H9 (cell line): ENCODE results near the gene DIRAS2. TPM values are rescaled to one million over a fixed set of nuclear protein-coding genes. Genes with fewer than 3 reads are reported as not detected.

Experiments used
- DNase-seq: peaks from one replicate; pipeline ENCODE4 v3.0.0-alpha.2; 2017
- H2AFZ ChIP-seq: one replicate; pipeline ENCODE4 v1.6.1; 2013; ENCODE audit warnings: mild to moderate bottlenecking, low read length, control low read depth, moderate library complexity
- H2AK5ac ChIP-seq: 2 replicates; pipeline ENCODE4 v1.6.1; 2013; ENCODE audit warnings: low read length, control low read depth, mixed read lengths; ENCODE audit not compliant: insufficient read length
- H2BK120ac ChIP-seq: one replicate; pipeline ENCODE4 v1.6.1; 2013; ENCODE audit warnings: low read depth, mild to moderate bottlenecking, low read length, control low read depth, inconsistent platforms; ENCODE audit not compliant: poor library complexity, severe bottlenecking
- H2BK12ac ChIP-seq: 2 replicates; pipeline ENCODE4 v1.6.1; 2013; ENCODE audit warnings: low read length, control low read depth, mixed read lengths, low read depth; ENCODE audit not compliant: insufficient read length
- H2BK15ac ChIP-seq: 2 replicates; pipeline ENCODE4 v1.6.1; 2013; ENCODE audit warnings: low read depth, low read length, control low read depth
- H2BK20ac ChIP-seq: one replicate; pipeline ENCODE4 v1.6.1; 2013; ENCODE audit warnings: low read depth, mild to moderate bottlenecking, low read length, control low read depth, inconsistent platforms; ENCODE audit not compliant: poor library complexity, severe bottlenecking
- H2BK5ac ChIP-seq: 2 replicates; pipeline ENCODE4 v1.6.1; 2013; ENCODE audit warnings: low read length, control low read depth, mixed read lengths; ENCODE audit not compliant: insufficient read length
- H3K14ac ChIP-seq: 2 replicates; pipeline ENCODE4 v1.6.1; 2013; ENCODE audit warnings: low read length, control low read depth; ENCODE audit not compliant: insufficient read depth
- H3K18ac ChIP-seq: 2 replicates; pipeline ENCODE4 v1.6.1; 2013; ENCODE audit warnings: low read depth, mild to moderate bottlenecking, mixed read lengths, low read length, control low read depth; ENCODE audit not compliant: insufficient read length
- H3K23ac ChIP-seq: 2 replicates; pipeline ENCODE4 v1.6.1; 2013; ENCODE audit warnings: low read length, control low read depth, mixed read lengths, low read depth; ENCODE audit not compliant: insufficient read length
- H3K23me2 ChIP-seq: 2 replicates; pipeline ENCODE4 v1.6.1; 2013; ENCODE audit warnings: low read depth, mild to moderate bottlenecking, mixed read lengths, low read length, control low read depth; ENCODE audit not compliant: insufficient read length, poor library complexity, severe bottlenecking
- H3K27ac ChIP-seq: 2 replicates; pipeline ENCODE4 v1.5.1; 2013; ENCODE audit warnings: low read length, control low read depth, mixed read lengths, low read depth; ENCODE audit not compliant: insufficient read length
- H3K27me3 ChIP-seq: 2 replicates; pipeline ENCODE4 v1.6.1; 2013; ENCODE audit warnings: low read length, control low read depth, inconsistent platforms; ENCODE audit not compliant: insufficient read depth
- H3K4ac ChIP-seq: 2 replicates; pipeline ENCODE4 v1.6.1; 2013; ENCODE audit warnings: low read depth, mild to moderate bottlenecking, control low read depth, inconsistent platforms, low read length, moderate library complexity
- H3K4me1 ChIP-seq: 2 replicates; pipeline ENCODE4 v1.6.1; 2013; ENCODE audit warnings: low read length, control low read depth, inconsistent platforms; ENCODE audit not compliant: insufficient read depth
- H3K4me2 ChIP-seq: 2 replicates; pipeline ENCODE4 v1.6.1; 2013; ENCODE audit warnings: low read length, control low read depth, mixed read lengths; ENCODE audit not compliant: insufficient read length, insufficient read depth
- H3K56ac ChIP-seq: 2 replicates; pipeline ENCODE4 v1.6.1; 2013; ENCODE audit warnings: low read depth, mild to moderate bottlenecking, mixed read lengths, low read length, control low read depth; ENCODE audit not compliant: insufficient read length
- H3K79me1 ChIP-seq: 2 replicates; pipeline ENCODE4 v1.6.1; 2013; ENCODE audit warnings: low read depth, mild to moderate bottlenecking, moderate library complexity, low read length, control low read depth, inconsistent platforms; ENCODE audit not compliant: insufficient read depth, poor library complexity, severe bottlenecking
- H3K79me2 ChIP-seq: 2 replicates; pipeline ENCODE4 v1.6.1; 2013; ENCODE audit warnings: low read length, control low read depth, inconsistent platforms; ENCODE audit not compliant: insufficient read depth
- H3K9ac ChIP-seq: 2 replicates; pipeline ENCODE4 v1.6.1; 2013; ENCODE audit warnings: low read length, control low read depth, mixed read lengths; ENCODE audit not compliant: insufficient read length; ENCODE audit errors: extremely low read depth
- H3K9me3 ChIP-seq: one replicate; pipeline ENCODE4 v1.6.1; 2013; ENCODE audit warnings: low read depth, low read length, inconsistent platforms; ENCODE audit not compliant: control insufficient read depth
- H3T11ph ChIP-seq: one replicate; pipeline ENCODE4 v1.6.1; 2013; ENCODE audit warnings: mild to moderate bottlenecking, low read length, control low read depth, inconsistent platforms
- H4K20me1 ChIP-seq: one replicate; pipeline ENCODE4 v1.6.1; 2013; ENCODE audit not compliant: control insufficient read depth, insufficient read length, insufficient read depth
- H4K5ac ChIP-seq: 2 replicates; pipeline ENCODE4 v1.6.1; 2013; ENCODE audit warnings: low read depth, mild to moderate bottlenecking, mixed read lengths, low read length, control low read depth; ENCODE audit not compliant: insufficient read length
- H4K8ac ChIP-seq: replicated peaks from 2 replicates; pipeline ENCODE4 v1.6.1; 2013; ENCODE audit warnings: low read length, control low read depth, mixed read lengths, low read depth; ENCODE audit not compliant: insufficient read length
- H4K91ac ChIP-seq: 2 replicates; pipeline ENCODE4 v1.6.1; 2013; ENCODE audit warnings: low read depth, mild to moderate bottlenecking, moderate library complexity, mixed read lengths, low read length, control low read depth; ENCODE audit not compliant: insufficient read length
- H3K27ac Mint-ChIP-seq, 3 experiments: 2 replicates in 2 of 3; 3 replicates in 1 of 3; pipeline ENCODE4 v1.8.0; 2020 to 2021; ENCODE audit warnings: mixed read lengths in 3 of 3, mild to moderate bottlenecking in 1 of 3, moderate library complexity in 1 of 3
- H3K27me3 Mint-ChIP-seq: 2 replicates; pipeline ENCODE4 v1.8.0; 2021; ENCODE audit warnings: low read depth, mild to moderate bottlenecking, moderate library complexity, mixed read lengths
- H3K36me3 Mint-ChIP-seq, 3 experiments: 2 replicates in 2 of 3; 3 replicates in 1 of 3; pipeline ENCODE4 v1.8.0; 2020 to 2021; ENCODE audit warnings: low read depth in 3 of 3, mixed read lengths in 3 of 3; ENCODE audit not compliant: insufficient read depth in 1 of 3
- H3K4me1 Mint-ChIP-seq, 2 experiments: 2 replicates each; pipeline ENCODE4 v1.8.0; 2020; ENCODE audit warnings: mixed read lengths in 2 of 2
- H3K4me3 Mint-ChIP-seq, 2 experiments: 2 replicates in 1 of 2; 3 replicates in 1 of 2; pipeline ENCODE4 v1.8.0; 2020 to 2021; ENCODE audit warnings: mild to moderate bottlenecking in 2 of 2, mixed read lengths in 2 of 2, moderate library complexity in 1 of 2
- H3K9me3 Mint-ChIP-seq, 2 experiments: 2 replicates in 1 of 2; 3 replicates in 1 of 2; pipeline ENCODE4 v1.8.0; 2020; ENCODE audit warnings: mild to moderate bottlenecking in 2 of 2, mixed read lengths in 2 of 2, moderate library complexity in 1 of 2
- WGBS: extraction: QIAGEN DNeasy Blood & Tissue Kit; methylation state at CpG from one replicate; pipeline ENCODE4 v1.1.7; 2013; ENCODE audit warnings: missing lambda C conversion rate, low lambda C conversion rate, mixed read lengths; ENCODE audit not compliant: insufficient read length; ENCODE audit errors: extremely low coverage; 5-methylcytosine and 5-hydroxymethylcytosine counted together
- total RNA-seq: library from RNA; stranded (reverse); gene quantifications from 2 replicates; pipeline ENCODE4 v1.2.1, GENCODE V29; 2021
- TF ChIP-seq, protein P1 (sequence below): fragments of 200-600 bp; sonication (generic); conservative IDR thresholded peaks from 3 replicates; pipeline ENCODE4 v1.8.0; 2021; ENCODE audit warnings: antibody characterized with exemption, mild to moderate bottlenecking

DIRAS2 gene
- total RNA-seq, 1 experiment from 2014 or later = not detected

DNA sequence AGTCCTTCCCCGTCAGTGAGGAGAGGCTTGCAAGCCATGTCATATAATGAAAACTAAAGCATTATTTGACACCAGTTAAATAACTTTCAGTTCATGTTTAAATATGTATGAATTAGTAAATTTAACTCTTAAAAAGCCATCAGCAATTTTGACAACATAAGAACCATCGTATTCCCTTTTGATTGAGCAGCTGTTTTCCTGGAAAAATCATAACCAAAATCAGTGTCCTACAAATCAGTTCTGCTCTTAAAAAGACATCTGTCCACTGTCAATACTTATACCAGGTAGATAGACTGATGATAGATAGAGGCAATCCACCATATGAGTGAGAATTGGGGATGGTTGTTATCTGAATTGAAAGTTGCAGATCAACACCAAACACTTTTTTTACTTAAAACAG, 2.3 kb downstream of the DIRAS2 start:
- H3K23ac ChIP-seq = no peak overlapping the region
- no peak overlapping the region for H3K9ac ChIP-seq
- H4K91ac ChIP-seq = no peak overlapping the region
- no peaks in the 10 kb centered on the region; the same call in 1 of the 2 replicates for H3K4me1 ChIP-seq
- WGBS = no CpG with 5 or more reads among the region's 2 CpGs
- H3K4ac ChIP-seq = no peak overlapping the region
- H3K27ac Mint-ChIP-seq = no peak overlapping the region
- no peak overlapping the region for H3K4me2 ChIP-seq
- TF ChIP-seq, protein P1, sequence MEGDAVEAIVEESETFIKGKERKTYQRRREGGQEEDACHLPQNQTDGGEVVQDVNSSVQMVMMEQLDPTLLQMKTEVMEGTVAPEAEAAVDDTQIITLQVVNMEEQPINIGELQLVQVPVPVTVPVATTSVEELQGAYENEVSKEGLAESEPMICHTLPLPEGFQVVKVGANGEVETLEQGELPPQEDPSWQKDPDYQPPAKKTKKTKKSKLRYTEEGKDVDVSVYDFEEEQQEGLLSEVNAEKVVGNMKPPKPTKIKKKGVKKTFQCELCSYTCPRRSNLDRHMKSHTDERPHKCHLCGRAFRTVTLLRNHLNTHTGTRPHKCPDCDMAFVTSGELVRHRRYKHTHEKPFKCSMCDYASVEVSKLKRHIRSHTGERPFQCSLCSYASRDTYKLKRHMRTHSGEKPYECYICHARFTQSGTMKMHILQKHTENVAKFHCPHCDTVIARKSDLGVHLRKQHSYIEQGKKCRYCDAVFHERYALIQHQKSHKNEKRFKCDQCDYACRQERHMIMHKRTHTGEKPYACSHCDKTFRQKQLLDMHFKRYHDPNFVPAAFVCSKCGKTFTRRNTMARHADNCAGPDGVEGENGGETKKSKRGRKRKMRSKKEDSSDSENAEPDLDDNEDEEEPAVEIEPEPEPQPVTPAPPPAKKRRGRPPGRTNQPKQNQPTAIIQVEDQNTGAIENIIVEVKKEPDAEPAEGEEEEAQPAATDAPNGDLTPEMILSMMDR = no peak
- no peak overlapping the region for H2BK12ac ChIP-seq
- H3K79me2 ChIP-seq = no peaks in the 10 kb centered on the region
- H3K23me2 ChIP-seq = peaks cover 6% of the 10 kb centered on the region
- no peak overlapping the region for H3K56ac ChIP-seq
- no peak overlapping the region for H2AFZ ChIP-seq
- no peak overlapping the region for H2BK20ac ChIP-seq
- no peak overlapping the region for H3K4me3 Mint-ChIP-seq
- peaks cover 58% of the 10 kb centered on the region for H3K27me3 Mint-ChIP-seq
- no peaks in the 10 kb centered on the region for H3K36me3 Mint-ChIP-seq
- H4K20me1 ChIP-seq = no peaks in the 10 kb centered on the region
- H4K5ac ChIP-seq = no peak overlapping the region
- H3K9me3 Mint-ChIP-seq = no peaks in the 10 kb centered on the region
- no peak overlapping the region for H4K8ac ChIP-seq
- no peak overlapping the region for H3K14ac ChIP-seq
- H2BK15ac ChIP-seq = no peak overlapping the region
- peaks cover 8 to 12% of the 10 kb centered on the region in 2 experiments for H3K4me1 Mint-ChIP-seq
- H2BK5ac ChIP-seq = no peak overlapping the region
- no peak overlapping the region for H2BK120ac ChIP-seq
- H3K27me3 ChIP-seq = peaks cover 3% of the 10 kb centered on the region
- H2AK5ac ChIP-seq = no peak overlapping the region
- no peak overlapping the region for H3T11ph ChIP-seq
- DNase-seq = no peak
- H3K18ac ChIP-seq = no peak overlapping the region
- no peaks in the 10 kb centered on the region for H3K9me3 ChIP-seq
- no peaks in the 10 kb centered on the region for H3K79me1 ChIP-seq
- H3K27ac ChIP-seq = no peak overlapping the region
